Activated CD8-positive, alpha-beta memory T cell treated with anti-CD3 and anti-CD28 coated beads for 36 hours (primary cell): ENCODE data around the gene RAB4A. TPM values are rescaled to one million over a fixed set of nuclear protein-coding genes. Genes with fewer than 3 reads are reported as not detected.

Source experiments
- CTCF ChIA-PET: fragments of 350-600 bp; sonication (Branson Sonifier 250); formaldehyde crosslinking; loops from one replicate; lab custom pipeline; 2021; ENCODE audit warnings: antibody characterized with exemption; lab: Charles Lee
- POLR2A ChIA-PET: fragments of 350-600 bp; sonication (Branson Sonifier 250); formaldehyde crosslinking; loops from one replicate; lab custom pipeline; 2021; ENCODE audit warnings: antibody characterized with exemption; lab: Charles Lee
- total RNA-seq, 2 experiments: library from RNA; stranded (reverse); gene quantifications; one replicate each; pipeline ENCODE4 v1.2.3, GENCODE V29; 2021

Gene RAB4A
- total RNA-seq, 2 experiments from 2014 or later, result 27.5 to 32.5 TPM

DNA sequence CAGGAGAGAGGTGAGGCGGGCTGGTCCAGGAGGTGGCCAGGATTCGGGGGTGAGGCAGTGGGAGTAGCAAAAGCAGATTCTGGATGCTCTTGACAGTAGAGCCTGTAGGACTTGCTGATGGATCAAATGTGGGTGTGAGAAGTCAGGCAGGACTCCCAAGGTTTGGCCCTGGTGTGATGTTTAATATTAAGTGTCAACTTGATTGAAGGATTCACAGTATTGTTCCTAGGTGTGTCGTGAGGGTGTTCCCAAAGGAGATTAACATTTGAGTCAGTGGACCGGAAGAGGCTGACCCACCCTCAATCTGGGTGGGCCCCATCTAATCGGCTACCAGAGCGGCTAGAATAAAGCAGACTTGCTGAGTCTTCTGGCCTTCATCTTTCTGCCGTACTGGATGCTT is 6.8 kb upstream of the RAB4A start:
- POLR2A ChIA-PET, result no interaction called here
- CTCF ChIA-PET, result no interaction called here

GRCh38 chr1:229264487-229264886 is 6.4 kb upstream of the RAB4A start:
- POLR2A ChIA-PET, result no interaction called here
- CTCF ChIA-PET, result no interaction called here

- ChIA-PET POLR2A (no interaction called here), CTCF (interaction anchor here (1.2 kb wide), 1 partner anchor 8 kb away, joined by 3 read pairs; no protein-coding TSS in a partner anchor)
Measured at GRCh38 chr1:229266274-229266673, 4.6 kb upstream of the RAB4A start.

GRCh38 chr1:229266832-229267500 is 3.9 kb upstream of the RAB4A start:
- CTCF ChIA-PET, result interaction anchor here (1.2 kb wide), 1 partner anchor 9 kb away, joined by 3 read pairs; no protein-coding TSS in a partner anchor
- POLR2A ChIA-PET, result no interaction called here

DNA sequence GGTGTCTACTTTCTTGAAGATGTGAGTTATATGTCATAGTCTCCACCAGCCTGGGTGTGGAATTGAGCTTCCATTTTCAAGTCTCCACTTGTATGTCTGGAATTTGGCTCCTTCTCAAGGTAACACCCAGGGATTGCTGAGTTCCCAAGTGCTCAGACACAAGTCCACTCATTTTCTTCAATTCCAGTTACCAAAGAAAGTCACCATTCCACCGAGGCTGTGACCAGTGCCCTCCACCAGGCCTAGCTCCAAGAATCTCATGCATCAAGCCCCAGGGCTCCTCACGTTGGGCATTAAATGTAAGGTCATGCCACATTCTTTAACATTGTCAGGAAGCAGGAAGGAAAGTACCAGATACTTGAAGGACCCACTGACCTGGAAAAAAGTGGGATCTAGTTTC is 2.4 kb upstream of the RAB4A start:
- ChIA-PET CTCF (no interaction called here), POLR2A (no interaction called here)

- CTCF ChIA-PET, result no interaction called here
- POLR2A ChIA-PET, result interaction anchor here (0.8 kb wide), 1 partner anchor 71 kb away, joined by 3 read pairs; the partner anchor contains the start of gene CCSAP
Measured at GRCh38 chr1:229271448-229272159, 693 bp downstream of the RAB4A start.

DNA sequence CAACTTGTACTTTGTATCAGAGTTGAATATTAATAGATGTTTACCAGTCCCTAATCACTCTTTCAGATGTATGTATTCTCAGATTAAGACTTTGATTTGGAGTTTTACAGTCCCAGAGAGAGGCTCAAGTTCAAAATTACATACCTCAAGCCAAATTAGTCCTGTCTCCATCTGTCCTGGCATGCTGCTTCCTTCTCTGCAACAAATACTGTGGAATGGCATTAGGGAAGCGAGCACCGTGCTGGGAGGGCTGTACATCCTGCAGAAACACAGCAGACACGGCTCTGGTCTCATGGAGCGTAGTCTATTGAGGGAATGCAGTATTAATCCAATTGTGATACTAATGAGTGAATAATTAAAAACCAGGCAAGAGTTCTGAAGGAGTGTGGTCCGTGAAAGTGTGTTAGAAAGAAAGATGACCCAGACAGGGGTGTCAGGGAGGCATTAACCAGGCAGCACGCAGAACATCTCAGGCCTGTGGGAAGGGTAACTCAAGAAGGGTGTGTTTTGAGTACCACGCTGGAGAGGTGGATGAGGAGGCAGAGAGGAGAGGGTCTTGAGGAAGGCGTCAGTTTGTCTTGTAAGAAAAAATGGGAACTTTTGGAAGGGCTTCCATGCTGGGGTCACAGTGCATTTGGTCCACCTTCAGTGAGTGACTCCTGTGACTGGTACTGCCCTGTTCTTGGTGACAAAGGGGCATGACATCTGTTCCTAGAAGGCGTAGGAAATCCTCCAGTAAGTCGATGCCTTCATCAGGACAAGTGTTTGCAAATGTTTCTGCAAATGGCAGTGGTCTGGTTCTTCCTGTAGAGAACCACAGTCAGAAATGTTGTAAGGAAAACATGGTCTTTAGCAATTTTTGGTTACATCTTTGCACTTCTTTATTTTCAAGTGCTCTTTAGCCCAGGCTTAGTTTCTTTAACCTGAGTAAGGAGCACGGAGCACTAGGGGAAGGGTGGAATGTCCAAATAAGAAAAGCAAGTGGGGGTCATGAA is 1.6 kb downstream of the RAB4A start:
- ChIA-PET CTCF (interaction anchor here (1.1 kb wide), 1 partner anchor 68 kb away, joined by 3 read pairs; no protein-coding TSS in a partner anchor), POLR2A (interaction anchor here (0.8 kb wide), 1 partner anchor 70 kb away, joined by 3 read pairs; the partner anchor contains the start of gene CCSAP)

DNA sequence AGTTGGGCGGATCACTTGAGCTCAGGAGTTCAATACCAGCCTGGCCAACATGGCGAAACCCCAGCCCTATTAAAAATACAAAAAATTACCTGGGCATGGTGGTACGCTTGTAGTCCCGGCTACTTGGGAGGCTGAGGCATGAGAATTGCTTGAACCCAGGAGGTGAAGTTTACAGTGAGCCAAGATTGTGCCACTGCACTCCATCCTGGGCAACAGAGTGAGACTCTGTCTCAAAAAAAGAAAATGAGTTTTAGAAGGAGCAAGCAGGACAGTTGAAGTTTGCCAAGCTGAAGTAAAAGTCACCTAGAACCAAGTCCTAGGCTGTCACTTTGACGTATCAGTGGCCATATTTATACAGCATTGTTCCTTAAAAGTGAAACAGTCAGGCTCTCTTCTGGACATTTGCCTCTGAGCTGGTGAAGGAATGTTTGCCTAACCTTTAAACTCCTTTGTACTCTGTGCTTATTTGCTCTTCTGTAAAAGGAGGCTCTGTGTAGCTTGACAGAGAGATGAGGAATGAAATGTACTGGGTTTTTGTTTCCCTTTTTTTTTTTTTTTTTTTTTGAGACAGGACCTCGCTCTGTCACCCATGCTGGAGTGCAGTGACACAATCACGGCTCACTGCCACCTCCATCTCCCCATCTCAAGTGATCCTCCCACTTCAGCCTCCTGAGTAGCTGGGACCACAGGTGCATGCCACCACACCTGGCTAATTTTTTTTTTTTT is 2.8 kb downstream of the RAB4A start:
- ChIA-PET CTCF (interaction anchor here (0.9 to 1.1 kb wide), 2 partner anchors 15 to 67 kb away, joined by 3 read pairs; no protein-coding TSS in a partner anchor), POLR2A (interaction anchor here (0.6 kb wide), 2 partner anchors 51 to 192 kb away, joined by 3 to 8 read pairs; no protein-coding TSS in a partner anchor)

GRCh38 chr1:229275005-229275404 is 4.1 kb downstream of the RAB4A start:
- CTCF ChIA-PET, result interaction anchor here (0.7 kb wide), 3 partner anchors 12 to 477 kb away, joined by 3 to 5 read pairs (median 3); no protein-coding TSS in a partner anchor
- POLR2A ChIA-PET, result no interaction called here

GRCh38 chr1:229278120-229278741 is 7.3 kb downstream of the RAB4A start:
- POLR2A ChIA-PET, result no interaction called here
- CTCF ChIA-PET, result interaction anchor here (0.6 kb wide), 1 partner anchor 21 kb away, joined by 3 read pairs; no protein-coding TSS in a partner anchor

DNA sequence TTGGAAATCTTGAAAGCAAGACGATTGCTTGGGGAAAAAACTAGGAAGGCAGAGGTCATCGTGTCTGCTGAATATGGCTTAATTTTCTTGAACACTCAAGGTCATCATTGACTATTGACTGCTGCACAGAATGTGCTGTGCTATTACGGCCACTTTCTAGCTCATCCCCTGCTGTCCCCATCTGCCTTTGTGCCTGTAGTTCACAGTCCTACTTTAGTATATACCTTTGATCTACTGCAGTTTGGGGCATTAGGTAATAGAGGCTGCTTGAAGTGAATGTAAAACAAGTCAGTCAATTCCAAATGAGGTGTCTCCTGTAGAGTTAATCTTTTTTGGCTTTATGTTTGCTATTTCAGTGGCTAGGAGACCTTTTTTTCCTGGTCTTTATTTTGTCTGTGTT is 8.3 kb downstream of the RAB4A start:
- CTCF ChIA-PET, result no interaction called here
- POLR2A ChIA-PET, result no interaction called here

DNA sequence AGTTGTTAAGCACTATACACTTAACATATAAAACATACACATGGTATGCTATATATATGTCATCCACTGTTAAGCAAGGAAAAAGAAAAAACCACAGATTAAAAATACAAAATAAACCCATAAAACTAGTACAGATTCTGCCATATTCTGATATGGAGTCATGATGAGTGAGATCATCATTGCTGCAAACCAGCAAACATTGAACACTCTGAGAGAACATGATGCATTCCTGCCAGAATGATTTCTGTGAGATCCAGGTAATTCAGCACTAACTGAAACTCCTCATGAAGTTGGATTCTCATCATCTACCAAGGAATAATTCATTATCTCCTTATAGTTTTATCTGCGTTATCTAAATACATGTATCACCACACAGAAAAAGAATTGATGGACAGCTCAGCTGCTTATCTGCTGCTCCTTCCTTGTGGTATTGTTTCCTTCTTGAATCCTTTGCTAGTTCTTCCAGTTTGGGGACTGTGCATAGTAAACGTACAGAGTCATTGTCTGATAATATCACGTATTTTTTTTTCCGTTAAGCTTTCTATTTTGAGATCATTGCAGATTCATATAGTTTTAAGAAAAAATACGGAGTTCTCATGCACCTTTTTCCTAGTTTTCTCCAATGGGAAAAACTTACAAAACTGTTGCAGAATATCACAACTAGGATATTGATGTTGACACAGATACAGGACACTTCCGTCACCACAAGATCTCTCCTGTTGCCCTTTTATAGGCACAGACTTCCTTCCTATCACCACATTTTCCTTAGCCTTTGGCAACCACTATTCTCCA is 9.3 kb downstream of the RAB4A start:
- ChIA-PET POLR2A (no interaction called here), CTCF (no interaction called here)

- CTCF ChIA-PET, result no interaction called here
Measured at GRCh38 chr1:229280921-229281320, 10.0 kb downstream of the RAB4A start.

GRCh38 chr1:229281339-229281926 is 10.5 kb downstream of the RAB4A start:
- POLR2A ChIA-PET, result no interaction called here
- CTCF ChIA-PET, result no interaction called here

More at GRCh38 chr1:229280921-229281320, 10.0 kb downstream of the RAB4A start:
- POLR2A ChIA-PET, result no interaction called here

GRCh38 chr1:229282295-229282823 is 11.4 kb downstream of the RAB4A start:
- POLR2A ChIA-PET, result no interaction called here

DNA sequence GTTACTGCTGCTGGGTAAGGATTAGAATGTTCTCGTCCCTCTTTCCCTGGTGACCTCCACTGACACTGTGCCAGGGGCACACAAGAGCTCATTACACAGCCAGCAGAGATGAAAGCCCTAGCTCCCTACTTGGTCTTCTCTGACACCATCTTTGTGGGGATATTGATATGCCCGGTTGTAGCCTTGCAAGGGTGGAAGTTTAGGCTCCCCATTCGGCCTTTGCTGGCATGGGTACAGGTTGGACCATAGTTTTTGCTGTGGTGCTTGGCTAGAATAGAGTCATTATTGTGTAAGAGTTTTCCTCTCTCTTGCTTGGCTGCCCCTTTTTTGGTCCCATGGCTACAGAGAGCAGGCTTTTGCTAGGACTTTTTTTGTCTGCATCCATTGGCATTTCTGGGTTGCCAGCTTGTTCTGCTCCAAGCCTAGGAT is 12.3 kb downstream of the RAB4A start:
- ChIA-PET CTCF (no interaction called here), POLR2A (no interaction called here)

More at GRCh38 chr1:229282295-229282823, 11.4 kb downstream of the RAB4A start:
- CTCF ChIA-PET, result no interaction called here

DNA sequence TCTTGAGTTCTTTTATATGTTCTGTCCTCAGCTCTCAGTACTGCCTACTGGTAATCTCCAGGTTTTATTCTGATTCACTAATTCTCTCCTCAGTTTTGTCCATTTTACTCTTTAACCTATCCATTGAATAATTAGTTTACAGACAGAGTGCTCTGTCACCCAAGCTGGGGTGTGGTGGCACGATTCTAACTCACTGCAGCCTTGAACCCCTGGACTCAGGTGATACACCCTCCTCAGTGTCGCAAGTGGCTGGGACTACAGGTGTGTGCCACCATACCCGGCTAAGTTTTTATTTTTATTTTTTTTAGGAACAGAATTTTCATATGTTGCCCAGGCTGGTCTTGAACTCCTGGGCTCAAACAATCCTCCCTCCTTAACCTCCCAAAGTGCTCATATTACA is 14.0 kb downstream of the RAB4A start:
- ChIA-PET POLR2A (no interaction called here), CTCF (no interaction called here)
